Ecto neural progenitor cell (in vitro differentiated cells): ENCODE measurements around the gene MYF6.
"Not testable (repeated sequence)": the region's sequence is repeated elsewhere in the genome, so short reads cannot be mapped to it uniquely, and the experiment has no call there.

Experiments
- DNase-seq: peaks from one replicate; pipeline ENCODE4 v3.0.0-alpha.2; 2018; ENCODE audit warnings: low spot score

Gene MYF6

GRCh38 chr12:80707126-80707829, at the start of gene MYF6:
Gene MYF6, plus strand, starts transcription at chr12:80707634. Its CDS starts 86 bp downstream, at chr12:80707720.
- DNase-seq = no peak

- DNase-seq = no peak
Measured at GRCh38 chr12:80659512-80660063, 47.8 kb upstream of the MYF6 start.

DNA sequence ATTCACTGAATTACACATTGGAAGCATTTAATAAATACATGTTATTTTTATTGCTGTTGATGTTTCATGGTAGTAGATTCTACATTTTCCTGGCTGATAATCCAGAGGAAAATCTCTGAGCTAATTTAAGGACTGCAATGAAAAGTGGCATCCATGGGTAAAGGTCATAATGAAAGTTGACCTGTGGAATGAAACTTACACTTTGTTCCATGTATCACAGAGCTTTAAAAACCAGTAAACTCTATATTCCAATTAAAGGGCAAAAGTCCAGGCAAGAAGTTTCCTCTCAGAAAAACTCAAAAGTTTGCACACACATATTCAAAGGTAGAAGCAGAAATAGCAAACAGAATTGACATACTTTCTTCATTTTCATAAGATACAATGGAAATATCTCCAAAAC, 44.8 kb upstream of the MYF6 start:
- no peak for DNase-seq

DNA sequence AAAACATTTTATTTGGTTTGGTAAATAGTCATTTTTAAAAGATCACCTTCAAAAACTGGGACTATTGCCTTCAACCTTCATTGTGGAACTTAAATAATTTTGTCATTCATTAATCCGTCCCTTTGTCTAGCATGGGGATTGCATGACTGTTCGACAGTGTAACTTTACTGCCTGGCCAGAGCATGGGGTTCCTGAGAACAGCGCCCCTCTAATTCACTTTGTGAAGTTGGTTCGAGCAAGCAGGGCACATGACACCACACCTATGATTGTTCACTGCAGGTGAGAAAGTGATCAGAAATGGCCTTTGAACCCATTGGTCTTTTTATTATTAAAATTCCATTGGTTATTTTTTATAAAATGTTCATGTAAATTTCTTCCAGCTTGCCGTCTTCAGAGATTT, 37.2 kb upstream of the MYF6 start:
- DNase-seq = no peak

GRCh38 chr12:80676042-80676636, 31.3 kb upstream of the MYF6 start:
- not testable (repeated sequence) for DNase-seq

DNA sequence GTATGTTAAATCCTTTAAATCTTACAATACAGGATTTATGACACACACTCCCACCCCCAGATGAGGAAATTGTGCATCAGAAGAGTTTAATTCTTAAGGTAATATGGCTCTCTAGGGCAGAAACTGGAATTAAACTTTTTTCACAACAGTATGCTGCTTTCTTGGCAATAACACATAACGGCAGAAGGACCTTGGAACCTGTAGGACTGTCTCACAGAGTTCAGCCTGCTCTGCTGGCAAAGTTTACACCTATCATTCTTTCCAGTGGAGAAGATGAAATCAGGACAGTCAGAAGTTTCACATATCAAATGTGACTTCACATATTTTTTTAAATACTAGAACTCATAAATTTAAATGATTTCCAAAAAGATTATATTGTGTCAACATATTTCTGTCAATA, 30.6 kb upstream of the MYF6 start:
- no peak for DNase-seq

DNA sequence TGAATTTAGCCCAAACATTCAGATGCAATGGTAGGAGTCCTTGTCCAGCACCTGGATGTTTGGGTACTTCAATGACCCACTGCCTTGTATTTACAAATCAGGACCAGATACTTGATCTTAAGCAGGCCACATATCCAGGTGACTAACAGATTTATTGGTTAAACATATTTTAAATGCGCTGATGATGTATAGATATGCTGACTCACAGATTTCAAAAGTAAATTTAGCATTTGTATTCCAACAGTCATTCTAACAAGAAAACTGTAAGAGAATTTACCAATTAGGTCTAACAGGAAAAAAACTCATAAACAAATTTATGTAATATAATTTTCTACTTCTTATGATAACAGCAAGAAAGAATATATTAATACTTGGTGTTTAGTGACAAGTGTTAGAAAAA, 29.4 kb upstream of the MYF6 start:
- DNase-seq = no peak

- DNase-seq = no peak
Measured at GRCh38 chr12:80679346-80680131, 27.9 kb upstream of the MYF6 start.

DNA sequence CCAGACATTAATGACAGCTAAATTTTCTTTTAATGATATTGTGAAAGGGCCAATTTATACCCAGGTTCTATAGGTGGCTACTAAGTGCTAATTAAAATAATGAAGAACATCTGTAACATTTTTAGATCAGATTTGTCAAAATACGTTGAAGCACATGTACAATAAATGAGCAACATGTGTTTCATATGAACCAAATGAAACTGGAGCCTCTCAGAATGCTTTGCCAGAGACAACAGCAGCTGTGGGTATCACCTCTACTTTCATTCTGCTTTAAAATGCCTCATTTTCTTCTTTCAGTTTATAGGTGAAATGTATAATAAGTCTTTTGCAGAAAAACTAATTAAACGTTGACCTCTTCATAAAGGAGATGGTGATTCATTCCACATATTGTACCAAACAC, 26.1 kb upstream of the MYF6 start:
- DNase-seq = no peak

DNA sequence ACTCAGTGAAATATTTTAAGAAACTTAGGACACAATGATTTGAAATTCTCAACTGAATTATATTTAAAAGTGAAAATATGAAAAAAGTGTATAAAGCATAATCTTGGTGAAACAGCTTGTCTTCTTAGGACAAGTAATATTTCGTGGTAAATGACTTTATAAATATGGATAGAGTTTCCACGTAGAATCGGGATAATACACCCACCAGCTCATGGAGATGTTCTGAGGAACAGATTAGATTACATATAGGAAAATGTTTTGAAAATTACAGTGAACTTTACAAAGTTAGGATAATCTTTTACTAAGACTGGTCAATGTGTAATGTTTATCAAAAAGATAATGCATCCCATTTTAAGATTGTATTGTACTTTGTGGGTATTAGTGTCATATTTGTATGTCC, 25.6 kb upstream of the MYF6 start:
- DNase-seq = no peak

DNA sequence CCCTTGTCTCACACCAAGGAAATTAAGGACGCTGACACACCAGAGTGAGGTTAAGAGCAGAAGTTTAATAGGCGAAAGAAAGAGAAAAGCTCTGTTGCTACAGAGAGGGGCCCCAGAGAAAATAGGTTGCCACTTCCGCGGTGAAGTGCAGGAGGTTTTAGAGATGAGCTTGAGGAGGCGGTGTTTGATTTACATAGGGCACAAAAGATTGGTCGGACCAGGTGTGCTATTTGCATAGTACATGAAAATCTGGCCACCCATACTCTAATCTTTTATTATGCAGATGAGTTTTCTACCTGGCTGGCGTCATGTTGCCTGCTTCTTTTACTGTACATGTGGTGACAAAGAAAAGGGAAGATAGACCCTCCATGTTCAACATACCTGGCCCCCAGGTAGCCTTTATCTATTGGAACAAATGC, 23.3 kb upstream of the MYF6 start:
- no peak for DNase-seq

DNA sequence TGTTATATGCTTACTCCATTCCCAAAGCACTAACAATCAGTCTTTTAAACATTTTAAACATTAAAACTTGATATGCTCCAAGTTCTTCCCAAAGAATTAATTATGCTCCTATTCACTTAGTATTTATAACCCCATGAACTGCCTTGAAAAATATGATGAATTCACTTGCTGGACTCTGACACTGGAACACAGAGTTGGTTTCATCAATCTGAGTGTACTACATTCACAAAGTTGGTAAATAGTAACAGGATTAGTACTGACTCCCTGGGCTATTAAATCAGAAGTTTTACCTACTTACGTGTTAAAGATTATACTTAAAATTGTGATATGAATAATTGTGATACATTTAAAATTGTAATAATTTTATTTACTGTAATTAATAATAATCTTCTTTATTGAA, 17.3 kb upstream of the MYF6 start:
- DNase-seq = no peak

- no peak for DNase-seq
Measured at GRCh38 chr12:80690513-80690912, 16.9 kb upstream of the MYF6 start.

GRCh38 chr12:80692114-80692513, 15.3 kb upstream of the MYF6 start:
- no peak for DNase-seq

DNA sequence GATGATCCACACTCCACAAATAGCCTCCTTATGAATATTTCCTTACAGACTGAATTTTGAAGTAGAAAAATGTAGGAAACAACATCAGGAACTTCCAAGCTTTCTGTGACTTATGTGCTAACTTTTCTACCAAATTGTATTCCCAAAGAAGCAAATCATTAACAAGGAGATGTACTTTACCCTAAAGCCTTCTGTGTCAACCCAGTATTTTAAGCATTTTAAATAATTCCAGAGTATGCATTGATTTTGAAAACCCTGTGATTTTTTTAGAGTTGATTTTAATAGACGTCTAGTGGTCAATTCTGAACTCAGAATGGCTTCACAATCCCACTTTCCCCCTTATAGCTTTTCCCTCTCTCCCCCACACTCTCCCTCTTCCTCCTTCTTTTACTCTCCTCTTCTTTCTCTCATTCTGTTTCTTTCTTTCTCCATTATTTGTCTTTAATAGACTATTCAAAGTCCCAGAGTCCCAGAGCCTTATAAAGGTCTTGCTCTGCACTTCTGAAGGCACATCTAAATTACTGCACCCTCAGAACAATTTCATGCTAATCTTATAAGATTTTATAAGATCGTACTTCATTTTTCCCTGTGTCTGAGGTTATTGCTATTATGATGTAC, 10.1 kb upstream of the MYF6 start:
- DNase-seq = no peak

DNA sequence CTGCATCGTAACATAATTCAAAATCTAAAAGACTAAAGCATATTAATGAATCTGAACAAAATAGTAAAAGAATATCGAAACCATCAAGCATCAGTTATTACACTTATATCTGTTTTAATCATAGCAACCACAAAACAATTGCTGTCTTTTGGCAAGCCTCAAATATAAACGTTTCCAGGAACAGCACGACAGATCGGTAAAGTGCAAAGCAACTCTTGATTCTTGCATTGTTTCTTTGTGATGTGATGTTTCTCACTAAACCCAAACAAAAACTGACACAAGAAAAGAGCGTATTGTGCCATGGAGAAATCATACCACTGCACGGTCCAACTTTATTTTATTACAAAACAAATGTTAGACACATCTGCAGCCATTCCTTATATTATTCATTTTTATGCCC, 9.2 kb upstream of the MYF6 start:
- no peak for DNase-seq

- no peak for DNase-seq
Measured at GRCh38 chr12:80698847-80699542, 8.4 kb upstream of the MYF6 start.

- DNase-seq = no peak
Measured at GRCh38 chr12:80700327-80700726, 7.1 kb upstream of the MYF6 start.

- DNase-seq = no peak
Measured at GRCh38 chr12:80701388-80701787, 6.0 kb upstream of the MYF6 start.

- DNase-seq = no peak
Measured at GRCh38 chr12:80702889-80703805, 4.3 kb upstream of the MYF6 start.

GRCh38 chr12:80704420-80704819, 3.0 kb upstream of the MYF6 start:
- DNase-seq = no peak
